Activated CD8-positive, alpha-beta T cell treated with anti-CD3 and anti-CD28 coated beads, Interleukin-2, amount 10 ng/mL, durations not matched to agents 7 days and 5 days (primary cell): ENCODE data around the gene BICDL2. TPM values are rescaled to one million over a fixed set of nuclear protein-coding genes. Genes with fewer than 3 reads are reported as not detected.

Experiments used
- ATAC-seq: fragments of 150-1000 bp; cut with Tn5 transposase; one replicate; pipeline ENCODE4 v1.10.0; 2021; ENCODE audit warnings: moderate library complexity
- CTCF ChIA-PET: fragments of 350-600 bp; sonication (Branson Sonifier 250); formaldehyde crosslinking; loops from one replicate; lab custom pipeline; 2021; ENCODE audit warnings: antibody characterized with exemption; lab: Charles Lee
- POLR2A ChIA-PET: fragments of 350-600 bp; sonication (Branson Sonifier 250); formaldehyde crosslinking; loops from one replicate; lab custom pipeline; 2021; ENCODE audit warnings: antibody characterized with exemption; lab: Charles Lee
- DNase-seq: peaks from one replicate; pipeline ENCODE4 v3.0.0-alpha.2; 2020
- H3K27ac Mint-ChIP-seq: one replicate; pipeline ENCODE4 v1.8.0; 2021; ENCODE audit warnings: mild to moderate bottlenecking, mixed read lengths
- H3K27me3 Mint-ChIP-seq: one replicate; pipeline ENCODE4 v1.8.0; 2021; ENCODE audit warnings: low read depth, mixed read lengths
- H3K36me3 Mint-ChIP-seq: one replicate; pipeline ENCODE4 v1.8.0; 2021; ENCODE audit warnings: low read depth, mixed read lengths
- H3K4me1 Mint-ChIP-seq: one replicate; pipeline ENCODE4 v1.8.0; 2021; ENCODE audit warnings: low read depth, mixed read lengths
- H3K4me3 Mint-ChIP-seq: one replicate; pipeline ENCODE4 v1.8.0; 2021; ENCODE audit warnings: mild to moderate bottlenecking, mixed read lengths
- H3K9me3 Mint-ChIP-seq: one replicate; pipeline ENCODE4 v1.8.0; 2022; ENCODE audit warnings: mixed read lengths; ENCODE audit not compliant: insufficient read depth
- total RNA-seq, 2 experiments: library from RNA; stranded (reverse); gene quantifications; one replicate each; pipeline ENCODE4 v1.2.3, GENCODE V29; 2021

BICDL2 gene
- total RNA-seq, 2 experiments from 2014 or later = 0.84 to 0.94 TPM

DNA sequence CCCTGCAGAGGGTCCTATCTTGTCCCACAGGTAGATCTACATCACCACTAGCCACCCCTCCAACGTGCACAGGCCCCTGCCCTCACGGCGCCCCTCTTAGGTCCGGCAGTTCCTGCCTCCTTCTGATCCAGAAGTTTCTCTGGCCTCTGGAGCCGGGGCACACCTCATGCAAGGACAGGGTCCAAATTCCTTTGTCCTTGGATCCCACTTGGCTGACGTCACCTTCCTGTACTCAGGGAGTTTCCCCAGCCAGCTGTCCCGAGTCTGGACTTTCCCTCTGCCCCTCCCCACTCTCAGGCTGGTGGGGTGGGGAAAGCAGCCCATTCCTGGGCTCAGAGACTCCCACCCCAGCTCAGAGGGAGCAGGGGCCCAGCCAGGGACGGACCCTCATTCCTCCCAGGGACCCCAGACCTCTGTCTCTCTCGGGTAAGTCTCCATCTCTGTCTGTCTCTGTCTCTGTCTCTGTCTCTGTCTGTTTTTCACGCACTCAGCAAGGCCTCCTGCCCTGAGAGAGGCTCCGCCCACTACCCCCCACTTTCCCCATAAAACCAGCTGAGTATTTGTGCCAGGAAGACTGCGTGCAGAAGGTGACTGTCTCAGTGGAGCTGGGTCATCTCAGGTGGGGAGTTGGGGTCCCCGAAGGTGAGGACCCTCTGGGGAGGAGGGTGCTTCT lies 28.5 kb upstream of the BICDL2 start, which contains the start of gene IL32:
Gene IL32 (plus strand): TSS at position 572 of the 673 bp plus-strand sequence. CDS start 172 bp downstream, outside the sequence.
- peak; percentile 78 for DNase-seq
- H3K9me3 Mint-ChIP-seq = no peaks in the 10 kb centered on the region
- CTCF ChIA-PET = interaction anchor here (0.7 to 7.4 kb wide), 11 partner anchors 8 to 94 kb away, joined by 3 to 74 read pairs (median 5); partner anchors contain the start of gene ZNF213

DNA sequence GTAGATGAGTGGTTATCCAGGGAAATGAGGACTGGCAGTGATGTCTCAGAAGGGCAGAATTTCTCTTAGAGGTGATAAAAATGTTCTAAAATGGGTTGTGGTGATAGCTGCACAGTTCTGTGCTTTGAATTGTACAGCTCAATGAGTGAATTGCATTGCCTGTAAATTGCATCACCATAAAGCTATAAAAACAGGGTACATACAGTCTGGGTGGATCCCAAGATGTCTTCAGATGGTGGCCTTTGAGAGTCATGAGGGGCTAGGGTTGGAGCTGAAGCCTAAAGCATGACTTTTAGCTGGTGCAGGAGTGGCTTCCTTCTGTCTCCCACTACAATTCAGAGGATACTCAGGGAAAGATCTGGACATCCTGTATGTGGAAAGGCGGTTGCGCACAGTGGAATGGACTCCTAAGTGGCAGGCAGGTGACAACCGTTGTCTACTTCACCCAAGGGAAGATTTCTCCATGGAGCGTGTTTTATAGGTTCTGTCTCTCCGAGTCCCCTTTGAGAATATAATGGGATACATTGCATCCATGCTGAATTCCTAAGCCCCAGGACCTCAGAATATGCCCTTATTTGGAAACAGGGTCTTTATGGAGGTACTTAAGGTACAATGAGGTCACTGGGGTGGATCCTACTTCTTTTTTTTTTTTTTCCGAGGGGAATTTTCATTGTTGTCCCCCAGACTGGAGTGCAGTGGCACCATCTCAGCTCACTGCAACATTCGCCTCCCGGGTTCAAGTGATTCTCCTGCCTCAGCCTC lies 27.1 kb upstream of the BICDL2 start:
- Mint-ChIP-seq H3K4me3 (peak overlapping the region; percentile 100), H3K4me1 (peaks cover 70% of the 10 kb centered on the region), H3K27me3 (no peaks in the 10 kb centered on the region), H3K36me3 (peaks cover 54% of the 10 kb centered on the region), H3K9me3 (no peaks in the 10 kb centered on the region), H3K27ac (peak overlapping the region; percentile 77)
- ATAC-seq (no peak), DNase-seq (no peak)
- CTCF ChIA-PET = interaction anchor here (0.9 to 7.4 kb wide), 12 partner anchors 12 to 95 kb away, joined by 3 to 74 read pairs (median 6); no protein-coding TSS in a partner anchor
- POLR2A ChIA-PET = interaction anchor here (0.7 to 6.3 kb wide), 3 partner anchors 13 to 66 kb away, joined by 3 to 68 read pairs (median 3); no protein-coding TSS in a partner anchor

More for the DNA sequence above, 28.5 kb upstream of the BICDL2 start, which contains the start of gene IL32:
- H3K27ac Mint-ChIP-seq = peak within 1 kb of the TSS; percentile 99
- H3K4me1 Mint-ChIP-seq = peaks cover 74% of the 10 kb centered on the region
- peaks cover 58% of the 10 kb centered on the region for H3K36me3 Mint-ChIP-seq
- no peaks in the 10 kb centered on the region for H3K27me3 Mint-ChIP-seq
- POLR2A ChIA-PET = interaction anchor here (0.9 to 6.3 kb wide), 9 partner anchors 9 to 69 kb away, joined by 3 to 68 read pairs (median 4); partner anchors contain the start of gene ZNF213
- peak within 1 kb of the TSS; percentile 100 for H3K4me3 Mint-ChIP-seq
- peak; percentile 52 for ATAC-seq

DNA sequence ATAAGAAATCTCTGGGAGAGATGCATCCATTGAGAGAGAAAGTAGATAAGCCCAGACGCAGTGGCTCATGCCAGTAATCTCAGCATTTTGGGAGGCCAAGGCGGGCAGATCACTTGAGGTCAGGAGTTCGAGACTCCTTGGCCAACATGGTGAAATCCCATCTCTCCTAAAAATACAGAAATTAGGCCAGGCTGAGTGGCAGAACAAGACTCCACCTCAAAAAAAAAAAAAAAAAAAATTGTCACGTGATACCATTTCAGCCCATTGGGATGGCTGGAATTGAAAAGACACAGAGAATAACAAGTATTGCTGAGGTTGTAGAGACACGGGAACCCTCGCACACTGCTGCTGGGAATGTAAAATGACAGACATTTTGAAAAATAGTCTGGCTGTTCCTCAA lies 25.8 kb upstream of the BICDL2 start:
- Mint-ChIP-seq H3K36me3 (peaks cover 49% of the 10 kb centered on the region), H3K9me3 (no peaks in the 10 kb centered on the region), H3K4me1 (peaks cover 63% of the 10 kb centered on the region), H3K27me3 (no peaks in the 10 kb centered on the region), H3K27ac (no peak overlapping the region), H3K4me3 (no peak overlapping the region)
- ChIA-PET CTCF (interaction anchor here (0.8 to 7.4 kb wide), 7 partner anchors 13 to 67 kb away, joined by 3 to 74 read pairs (median 7); no protein-coding TSS in a partner anchor), POLR2A (interaction anchor here (6.3 kb wide), 1 partner anchor 14 kb away, joined by 68 read pairs; no protein-coding TSS in a partner anchor)
- no peak for DNase-seq
- ATAC-seq = no peak

DNA sequence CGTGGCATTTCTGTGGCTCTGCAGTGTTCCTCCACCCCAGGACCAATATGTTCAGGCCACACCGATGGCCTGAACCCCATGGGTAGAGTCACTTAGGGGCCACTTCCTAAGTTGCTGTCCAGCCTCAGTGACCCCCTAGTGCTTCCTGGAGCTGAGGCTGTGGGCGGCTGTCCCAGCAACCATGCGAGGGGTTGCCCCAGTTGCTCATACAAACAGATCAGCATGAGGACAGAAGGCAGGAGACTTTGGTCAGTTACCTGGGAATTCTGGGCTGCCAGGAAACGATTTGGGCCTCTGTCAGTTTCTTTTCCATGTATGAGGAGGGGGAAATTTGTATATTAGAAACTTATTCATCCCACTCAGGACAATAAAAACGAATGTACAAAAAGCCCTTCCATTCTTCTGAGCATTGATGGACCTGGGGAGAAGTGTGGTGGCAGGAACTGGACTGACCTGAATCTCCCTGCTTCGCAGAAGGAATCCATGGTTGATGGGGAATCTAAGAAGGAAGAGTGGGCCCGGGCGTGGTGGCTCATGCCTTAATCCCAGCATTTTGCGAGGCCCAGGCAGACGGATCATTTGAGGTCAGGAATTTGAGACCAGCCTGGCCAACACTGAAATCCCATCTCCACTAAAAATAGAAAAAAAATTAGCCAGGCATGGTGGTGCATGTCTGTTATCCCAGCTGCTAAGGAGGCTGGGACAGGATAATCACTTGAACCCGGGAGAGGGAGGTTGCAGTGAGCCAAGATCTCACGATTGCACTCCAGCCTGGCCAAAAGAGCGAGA lies 23.8 kb upstream of the BICDL2 start:
- no peak for ATAC-seq
- POLR2A ChIA-PET = interaction anchor here (1.0 to 2.5 kb wide), 7 partner anchors 9 to 98 kb away, joined by 3 to 27 read pairs (median 4); no protein-coding TSS in a partner anchor
- Mint-ChIP-seq H3K4me1 (peaks cover 72% of the 10 kb centered on the region), H3K4me3 (peak overlapping the region; percentile 77), H3K9me3 (no peaks in the 10 kb centered on the region), H3K27me3 (no peaks in the 10 kb centered on the region), H3K36me3 (peaks cover 47% of the 10 kb centered on the region), H3K27ac (peak overlapping the region; percentile 91)
- CTCF ChIA-PET = interaction anchor here (0.9 to 7.4 kb wide), 13 partner anchors 9 to 107 kb away, joined by 3 to 230 read pairs (median 29); partner anchors contain the start of genes MMP25 and ZNF213
- no peak for DNase-seq

DNA sequence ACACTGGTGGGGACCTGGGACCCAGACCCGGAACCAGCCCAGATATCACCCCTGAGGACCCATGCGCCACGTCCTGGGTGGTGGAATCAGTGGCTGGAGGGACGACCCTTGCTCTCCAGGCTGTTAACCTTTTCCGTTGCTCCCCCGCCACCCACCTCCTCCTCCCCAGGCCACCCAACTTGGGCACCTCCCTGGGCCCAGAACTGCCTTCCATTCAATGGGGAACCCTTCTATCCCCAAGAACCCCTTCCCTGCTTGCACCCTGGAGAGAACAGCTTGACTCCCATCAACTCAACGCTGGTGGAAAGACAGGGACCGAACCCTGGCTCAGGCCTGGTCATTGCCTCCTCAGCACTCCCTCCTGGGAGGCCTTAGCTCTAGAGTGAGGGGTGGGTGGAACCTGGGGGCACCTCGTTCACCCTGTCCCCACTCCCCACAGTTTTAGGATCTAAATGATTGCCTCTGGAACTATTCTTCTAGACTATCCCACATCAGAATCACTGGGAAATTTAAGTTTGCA lies 23.0 kb upstream of the BICDL2 start:
- Mint-ChIP-seq H3K36me3 (peaks cover 51% of the 10 kb centered on the region), H3K4me1 (peaks cover 72% of the 10 kb centered on the region), H3K9me3 (no peaks in the 10 kb centered on the region), H3K27me3 (no peaks in the 10 kb centered on the region), H3K27ac (peak overlapping the region; percentile 91), H3K4me3 (peak overlapping the region; percentile 77)
- DNase-seq = no peak
- CTCF ChIA-PET = interaction anchor here (0.7 to 3.7 kb wide), 19 partner anchors 10 to 108 kb away, joined by 3 to 230 read pairs (median 14); partner anchors contain the start of genes MMP25 and ZNF213
- no peak for ATAC-seq
- POLR2A ChIA-PET = interaction anchor here (0.8 to 4.3 kb wide), 14 partner anchors 9 to 106 kb away, joined by 3 to 27 read pairs (median 4); partner anchors contain the start of gene ZSCAN10

DNA sequence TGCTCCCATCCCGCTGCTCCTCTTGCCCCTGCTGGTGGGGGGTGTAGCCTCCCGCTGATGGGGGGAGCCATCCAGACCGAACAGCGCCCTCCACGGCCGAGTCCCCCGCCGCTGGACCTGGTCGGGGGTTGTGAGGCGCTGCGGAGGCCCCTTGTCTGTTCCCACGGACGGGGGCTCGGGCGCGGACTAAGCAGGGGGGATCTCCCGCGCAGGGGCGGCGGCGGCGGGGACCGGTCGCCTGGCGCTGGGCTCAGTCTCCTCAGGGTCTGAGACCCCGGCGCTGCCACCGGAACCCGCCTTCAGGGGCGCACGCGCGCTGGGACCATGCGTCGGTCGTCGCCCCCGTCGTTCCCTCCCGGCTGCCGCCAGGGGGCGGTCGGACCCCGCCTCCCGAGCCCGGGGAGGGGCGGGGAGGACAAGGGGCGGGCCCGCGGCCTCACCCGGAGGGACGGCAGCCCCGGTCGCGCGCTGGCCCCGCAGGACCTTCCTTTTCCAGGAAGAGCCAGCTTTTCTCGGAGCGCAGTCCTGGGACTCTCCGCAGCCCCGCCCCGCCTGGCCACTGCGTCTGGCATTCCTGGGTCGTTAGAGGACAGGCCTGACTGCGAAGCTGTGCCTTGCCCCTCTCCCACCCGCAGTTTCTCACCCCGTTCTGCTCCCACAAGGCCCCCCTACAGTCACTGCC lies 22.4 kb upstream of the BICDL2 start:
- Mint-ChIP-seq H3K36me3 (peaks cover 56% of the 10 kb centered on the region), H3K4me1 (peaks cover 71% of the 10 kb centered on the region), H3K27me3 (no peaks in the 10 kb centered on the region), H3K9me3 (no peaks in the 10 kb centered on the region), H3K27ac (peak overlapping the region; percentile 94), H3K4me3 (peak overlapping the region; percentile 94)
- peak; percentile 90 for DNase-seq
- CTCF ChIA-PET = interaction anchor here (0.7 to 3.7 kb wide), 41 partner anchors 10 to 398 kb away, joined by 3 to 230 read pairs (median 6); partner anchors contain the start of genes HCFC1R1, MMP25, THOC6 and TNFRSF12A
- POLR2A ChIA-PET = interaction anchor here (0.8 to 4.3 kb wide), 18 partner anchors 8 to 107 kb away, joined by 3 to 27 read pairs (median 4); partner anchors contain the start of genes ZNF213 and ZSCAN10
- peak; percentile 83 for ATAC-seq

DNA sequence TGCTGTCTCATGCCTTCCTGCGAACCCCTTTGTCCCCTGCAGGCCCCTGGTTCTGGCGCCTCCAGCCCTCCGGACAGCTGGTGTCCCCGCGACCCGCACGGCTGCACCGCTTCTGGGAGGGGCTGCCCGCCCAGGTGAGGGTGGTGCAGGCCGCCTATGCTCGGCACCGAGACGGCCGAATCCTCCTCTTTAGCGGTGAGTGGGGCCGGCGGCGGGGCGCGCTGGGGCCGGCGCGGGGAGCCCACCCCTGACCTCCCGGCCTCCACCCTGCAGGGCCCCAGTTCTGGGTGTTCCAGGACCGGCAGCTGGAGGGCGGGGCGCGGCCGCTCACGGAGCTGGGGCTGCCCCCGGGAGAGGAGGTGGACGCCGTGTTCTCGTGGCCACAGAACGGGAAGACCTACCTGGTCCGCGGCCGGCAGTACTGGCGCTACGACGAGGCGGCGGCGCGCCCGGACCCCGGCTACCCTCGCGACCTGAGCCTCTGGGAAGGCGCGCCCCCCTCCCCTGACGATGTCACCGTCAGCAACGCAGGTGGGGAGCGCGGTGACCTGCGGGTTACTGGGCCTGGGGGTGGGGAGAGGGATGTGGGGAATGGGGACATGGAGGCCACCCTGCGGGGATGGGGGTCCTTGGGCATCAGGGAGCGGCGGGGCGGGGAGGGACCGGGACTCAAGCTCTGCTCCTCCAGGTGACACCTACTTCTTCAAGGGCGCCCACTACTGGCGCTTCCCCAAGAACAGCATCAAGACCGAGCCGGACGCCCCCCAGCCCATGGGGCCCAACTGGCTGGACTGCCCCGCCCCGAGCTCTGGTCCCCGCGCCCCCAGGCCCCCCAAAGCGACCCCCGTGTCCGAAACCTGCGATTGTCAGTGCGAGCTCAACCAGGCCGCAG lies 21.6 kb upstream of the BICDL2 start:
- Mint-ChIP-seq H3K27me3 (no peaks in the 10 kb centered on the region), H3K9me3 (no peaks in the 10 kb centered on the region), H3K36me3 (peaks cover 61% of the 10 kb centered on the region), H3K4me3 (peak overlapping the region; percentile 94), H3K27ac (peak overlapping the region; percentile 95), H3K4me1 (peaks cover 71% of the 10 kb centered on the region)
- ChIA-PET CTCF (interaction anchor here (0.6 to 3.7 kb wide), 37 partner anchors 10 to 399 kb away, joined by 3 to 230 read pairs (median 6); partner anchors contain the start of genes HCFC1R1, MMP25, THOC6 and TNFRSF12A), POLR2A (interaction anchor here (0.7 to 4.3 kb wide), 15 partner anchors 9 to 108 kb away, joined by 3 to 27 read pairs (median 6); partner anchors contain the start of genes ZNF213 and ZSCAN10)
- DNase-seq (peak; percentile 81), ATAC-seq (peak; percentile 56)

DNA sequence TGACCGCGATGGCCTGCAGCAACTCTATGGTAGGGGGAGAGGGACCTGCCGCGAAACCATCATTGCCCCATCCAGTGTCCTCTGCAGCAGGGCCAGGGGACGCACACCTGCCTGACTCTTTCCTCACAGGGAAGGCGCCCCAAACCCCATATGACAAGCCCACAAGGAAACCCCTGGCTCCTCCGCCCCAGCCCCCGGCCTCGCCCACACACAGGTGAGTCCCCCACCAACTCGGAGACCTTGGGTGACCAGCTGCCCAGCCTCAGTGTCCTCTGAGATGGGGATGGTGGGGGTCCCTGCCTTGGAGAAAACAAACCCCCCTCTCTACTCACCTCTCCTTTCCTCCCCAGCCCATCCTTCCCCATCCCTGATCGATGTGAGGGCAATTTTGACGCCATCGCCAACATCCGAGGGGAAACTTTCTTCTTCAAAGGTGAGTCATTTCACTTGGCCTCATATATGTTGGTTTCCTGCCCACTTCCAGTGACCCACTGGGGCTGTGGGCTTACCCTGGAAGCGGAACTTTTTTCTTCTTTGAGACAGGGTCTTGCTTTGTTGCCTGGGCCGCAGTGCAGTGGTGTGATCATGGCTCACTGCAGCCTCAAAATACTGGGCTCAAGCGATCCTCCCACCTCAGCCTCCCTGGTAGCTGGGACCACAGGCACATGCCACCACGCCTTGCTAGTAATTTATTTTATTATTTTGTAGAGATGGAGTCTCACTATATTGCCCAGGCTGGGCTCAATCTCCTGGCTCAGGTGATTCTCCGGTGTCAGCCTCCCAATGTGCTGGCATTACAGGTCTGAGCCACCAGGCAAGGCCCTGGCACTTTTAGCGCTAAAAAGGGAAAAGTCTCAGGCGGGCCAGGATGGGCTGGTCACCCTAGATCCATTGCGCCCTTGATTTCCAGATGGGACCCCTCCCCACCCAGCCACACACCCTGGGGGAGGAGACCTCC lies 20.7 kb upstream of the BICDL2 start:
- peaks cover 62% of the 10 kb centered on the region for H3K36me3 Mint-ChIP-seq
- CTCF ChIA-PET = interaction anchor here (0.9 to 3.7 kb wide), 29 partner anchors 8 to 400 kb away, joined by 3 to 230 read pairs (median 9); partner anchors contain the start of genes HCFC1R1, IL32, MMP25 and THOC6
- peak overlapping the region; percentile 94 for H3K4me3 Mint-ChIP-seq
- POLR2A ChIA-PET = interaction anchor here (0.9 to 4.3 kb wide), 8 partner anchors 8 to 68 kb away, joined by 3 to 19 read pairs (median 6); partner anchors contain the start of gene IL32
- no peak for DNase-seq
- no peaks in the 10 kb centered on the region for H3K27me3 Mint-ChIP-seq
- peak overlapping the region; percentile 95 for H3K27ac Mint-ChIP-seq
- no peaks in the 10 kb centered on the region for H3K9me3 Mint-ChIP-seq
- no peak for ATAC-seq
- H3K4me1 Mint-ChIP-seq = peaks cover 70% of the 10 kb centered on the region
